Testis (tissue), 3 donors: ENCODE data around the gene PHLDA2. TPM values are rescaled to one million over a fixed set of nuclear protein-coding genes. Genes with fewer than 3 reads are reported as not detected.
A peak's percentile ranks its signal among the peaks of the same experiment; 100 is the strongest.

ENCODE experiments used
- DNase-seq: peaks from one replicate; pipeline ENCODE4 v3.0.0-alpha.2; 2019
- H3K27ac ChIP-seq, 2 donors: fragments of 200-600 bp; sonication (generic); one replicate each; pipeline ENCODE4 v1.5.1; 2019
- H3K27me3 ChIP-seq: fragments of 200-600 bp; sonication (generic); one replicate; pipeline ENCODE4 v1.5.1; 2019
- H3K36me3 ChIP-seq: fragments of 200-600 bp; sonication (generic); one replicate; pipeline ENCODE4 v1.5.1; 2017; ENCODE audit warnings: low read depth; ENCODE audit errors: missing control alignments
- H3K4me1 ChIP-seq: fragments of 200-600 bp; sonication (generic); one replicate; pipeline ENCODE4 v1.5.1; 2019
- H3K4me3 ChIP-seq, 2 donors: fragments of 200-600 bp; sonication (generic); one replicate each; pipeline ENCODE4 v1.5.1; 2017 to 2019
- H3K9me3 ChIP-seq: fragments of 200-600 bp; sonication (generic); one replicate; pipeline ENCODE4 v1.5.1; 2017
- POLR2A ChIP-seq: fragments of 450-650 bp; IDR thresholded peaks from one replicate; pipeline ENCODE4 v1.6.1; 2017; ENCODE audit warnings: antibody characterized with exemption, mild to moderate bottlenecking, moderate library complexity
- whole genome bisulfite sequencing, 2 donors: methylation state at CpG; one replicate each; pipeline ENCODE4 v1.1.5; 2018; 5-methylcytosine and 5-hydroxymethylcytosine counted together
- intact Hi-C: fragments of 100-400 bp; cut with DNase I; formaldehyde crosslinking; loops from one replicate; pipeline ENCODE4 v1.15.1; 2023; ENCODE audit warnings: low total_unique reads
- polyA plus RNA-seq: library from polyadenylated mRNA; stranded (reverse); fragments of 350-450 nt; fragmentation: Illumina TruSeq; extraction: RNeasy Lipid Tissue Mini Kit (QIAGEN cat#74804); gene quantifications from one replicate; pipeline ENCODE4 v1.2.3, GENCODE V29; 2014; ENCODE audit warnings: low read depth, low replicate concordance; ENCODE audit not compliant: insufficient read depth
- total RNA-seq, 2 donors: library from RNA; depleted of rRNA; stranded (reverse); fragments of >200 nt; gene quantifications; one replicate each; pipeline ENCODE4 v1.2.3, GENCODE V29; 2016
- TF ChIP-seq, protein P1 (sequence below), 3 experiments: fragments of 450-650 bp in 2 of 3; fragments of 200-600 bp in 1 of 3; sonication (generic) in 1 of 3; IDR thresholded peaks; one replicate each; pipeline ENCODE4 v1.5.1; 2016 to 2019; ENCODE audit warnings: antibody characterized with exemption in 3 of 3, mild to moderate bottlenecking in 2 of 3, moderate library complexity in 1 of 3

The PHLDA2 gene
- total and polyA plus RNA-seq, 3 donors from 2014 or later: 0.62 to 4.0 (median 2.2) TPM

DNA sequence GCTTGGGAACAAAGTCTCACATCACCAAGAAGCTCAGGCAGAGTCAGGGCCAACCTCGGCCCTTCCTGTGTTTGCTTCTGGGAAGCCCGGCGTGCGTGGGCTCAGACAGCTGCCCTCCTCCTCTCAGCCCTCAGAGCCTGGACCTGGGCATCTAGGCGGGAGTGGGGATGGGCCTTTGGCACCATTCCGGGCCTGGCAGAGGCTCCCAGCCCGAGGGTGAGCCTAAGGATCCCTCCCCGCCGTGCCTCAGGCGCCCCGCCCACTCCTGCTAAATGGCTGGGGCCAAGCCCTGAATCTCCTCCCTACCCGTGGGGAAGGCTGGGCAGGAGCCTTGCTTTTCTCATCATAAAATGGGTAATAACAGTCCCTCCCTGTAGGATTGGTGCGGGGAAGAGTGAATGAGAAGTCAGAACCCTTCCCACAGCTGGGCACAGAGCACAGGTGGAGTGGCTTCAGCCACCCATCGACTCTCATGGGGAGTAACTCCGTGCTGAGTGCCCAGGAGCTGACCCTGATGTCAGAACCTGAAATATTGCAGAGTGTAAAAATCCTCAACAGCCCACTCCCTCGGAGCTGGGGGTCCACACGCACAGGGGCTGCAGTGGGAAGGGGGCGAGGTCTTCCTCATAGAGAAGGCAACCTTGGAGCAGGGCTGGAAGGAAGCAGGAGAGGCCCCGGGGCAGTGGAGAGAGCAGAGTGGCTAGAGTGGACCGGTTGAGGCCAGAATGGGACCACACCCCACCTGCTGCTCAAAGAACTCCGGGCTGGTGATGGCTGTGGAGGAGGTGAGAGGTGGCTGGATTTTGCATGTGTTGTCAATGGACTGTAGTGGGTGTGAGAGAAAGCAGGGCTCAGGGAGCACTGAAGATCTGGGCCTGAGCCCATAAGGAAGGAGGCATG, 24.8 kb downstream of the PHLDA2 start:
- no peaks in the 10 kb centered on the region for H3K27me3 ChIP-seq
- H3K4me1 ChIP-seq: peaks cover 16% of the 10 kb centered on the region
- H3K4me3 ChIP-seq: no peak overlapping the region
- intact Hi-C loops: no loop called here
- 86 to 90% methylated on average over 9 to 21 of the region's 21 CpGs for WGBS, 2 donors
- H3K27ac ChIP-seq: no peak overlapping the region
- no peaks in the 10 kb centered on the region for H3K36me3 ChIP-seq
- TF ChIP-seq, protein P1, sequence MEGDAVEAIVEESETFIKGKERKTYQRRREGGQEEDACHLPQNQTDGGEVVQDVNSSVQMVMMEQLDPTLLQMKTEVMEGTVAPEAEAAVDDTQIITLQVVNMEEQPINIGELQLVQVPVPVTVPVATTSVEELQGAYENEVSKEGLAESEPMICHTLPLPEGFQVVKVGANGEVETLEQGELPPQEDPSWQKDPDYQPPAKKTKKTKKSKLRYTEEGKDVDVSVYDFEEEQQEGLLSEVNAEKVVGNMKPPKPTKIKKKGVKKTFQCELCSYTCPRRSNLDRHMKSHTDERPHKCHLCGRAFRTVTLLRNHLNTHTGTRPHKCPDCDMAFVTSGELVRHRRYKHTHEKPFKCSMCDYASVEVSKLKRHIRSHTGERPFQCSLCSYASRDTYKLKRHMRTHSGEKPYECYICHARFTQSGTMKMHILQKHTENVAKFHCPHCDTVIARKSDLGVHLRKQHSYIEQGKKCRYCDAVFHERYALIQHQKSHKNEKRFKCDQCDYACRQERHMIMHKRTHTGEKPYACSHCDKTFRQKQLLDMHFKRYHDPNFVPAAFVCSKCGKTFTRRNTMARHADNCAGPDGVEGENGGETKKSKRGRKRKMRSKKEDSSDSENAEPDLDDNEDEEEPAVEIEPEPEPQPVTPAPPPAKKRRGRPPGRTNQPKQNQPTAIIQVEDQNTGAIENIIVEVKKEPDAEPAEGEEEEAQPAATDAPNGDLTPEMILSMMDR (IDR thresholded peaks at IDR 0.05): no peak
- TF ChIP-seq POLR2A: no peak
- no peaks in the 10 kb centered on the region for H3K9me3 ChIP-seq
- DNase-seq: no peak

DNA sequence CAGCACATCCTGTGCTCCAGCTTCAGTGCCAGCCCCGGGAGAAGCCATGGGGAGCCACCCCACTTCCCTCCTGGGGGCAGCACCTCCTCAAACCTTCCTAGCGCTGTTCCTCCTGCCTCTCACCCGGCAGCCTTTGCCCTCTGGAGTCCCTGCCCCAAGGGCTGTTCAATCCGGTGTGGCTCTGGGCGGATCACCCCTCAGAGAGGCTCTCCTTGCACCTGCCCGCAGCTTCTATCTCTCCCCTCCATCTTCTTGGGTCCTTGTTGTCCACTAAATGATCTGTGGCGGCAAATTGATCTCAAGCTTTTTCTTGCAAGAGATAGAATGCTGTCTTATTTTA, 25.6 kb downstream of the PHLDA2 start:
- WGBS, 2 donors: 79 to 92% methylated on average over 5 to 7 of the region's 7 CpGs
- Histone ChIP-seq H3K4me3 (no peak overlapping the region), H3K9me3 (no peaks in the 10 kb centered on the region), H3K27ac (no peak overlapping the region), H3K27me3 (no peaks in the 10 kb centered on the region), H3K4me1 (peaks cover 16% of the 10 kb centered on the region), H3K36me3 (no peaks in the 10 kb centered on the region)
- no peak for TF ChIP-seq POLR2A
- TF ChIP-seq, protein P1 (IDR thresholded peaks at IDR 0.05): no peak
- intact Hi-C loops: no loop called here
- no peak for DNase-seq

DNA sequence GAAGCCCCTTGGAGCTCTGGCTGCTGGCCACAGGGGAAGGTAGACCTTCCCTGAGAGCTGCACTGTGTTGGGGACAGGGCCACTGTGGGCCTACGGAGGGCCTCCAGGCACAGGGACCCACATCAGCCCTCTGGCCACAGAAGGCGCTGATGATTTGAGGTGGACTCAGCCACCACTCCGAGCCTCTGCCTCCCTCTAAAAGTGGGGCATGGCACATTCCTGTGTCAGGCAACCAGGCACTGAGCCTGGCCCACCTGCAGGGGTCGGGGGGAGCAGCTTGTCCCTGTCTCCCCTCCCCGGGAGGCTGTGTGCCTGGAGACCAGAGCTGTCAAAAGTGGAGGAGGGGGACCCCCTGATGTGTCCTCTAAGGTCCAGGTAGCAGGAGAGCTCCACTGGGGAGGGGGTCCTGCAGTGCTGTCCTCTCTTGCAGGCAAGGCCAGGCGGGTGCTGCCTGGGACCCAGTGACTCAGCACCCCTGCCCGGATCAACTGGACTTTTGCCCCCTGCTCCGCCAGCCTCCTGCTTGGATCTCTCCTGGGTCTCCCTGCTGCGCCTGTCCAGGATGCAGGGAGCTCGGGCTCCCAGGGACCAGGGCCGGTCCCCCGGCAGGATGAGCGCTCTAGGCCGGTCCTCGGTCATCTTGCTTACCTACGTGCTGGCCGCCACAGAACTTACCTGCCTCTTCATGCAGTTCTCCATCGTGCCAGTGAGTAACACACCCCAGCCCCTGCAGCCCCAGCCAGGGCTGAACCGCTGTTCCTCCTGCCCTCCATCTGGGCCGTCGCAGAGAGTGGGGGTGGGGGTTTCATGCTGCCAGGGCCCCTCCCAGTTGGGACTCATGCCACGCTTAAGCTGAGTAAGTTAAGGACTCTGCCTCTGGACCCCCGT, 26.2 kb downstream of the PHLDA2 start:
- Histone ChIP-seq H3K36me3 (no peaks in the 10 kb centered on the region), H3K9me3 (no peaks in the 10 kb centered on the region), H3K27me3 (no peaks in the 10 kb centered on the region), H3K4me3 (peak overlapping the region in 1 of 2 donors; percentile 77), H3K4me1 (peaks cover 16% of the 10 kb centered on the region), H3K27ac (peak overlapping the region in 1 of 2 donors; percentile 38)
- 83 to 96% methylated on average over 10 to 23 of the region's 23 CpGs for WGBS, 2 donors
- no peak for DNase-seq
- TF ChIP-seq, protein P1 (IDR thresholded peaks at IDR 0.05): no peak
- TF ChIP-seq POLR2A: no peak
- intact Hi-C loops: no loop called here

- DNase-seq: peak; percentile 97
Observed at GRCh38 chr11:2901854-2902783, 27.1 kb downstream of the PHLDA2 start.

More at GRCh38 chr11:2901854-2902783, 27.1 kb downstream of the PHLDA2 start:
- no peak for TF ChIP-seq POLR2A
- TF ChIP-seq, protein P1 (IDR thresholded peaks at IDR 0.05): no peak
- Histone ChIP-seq H3K4me3 (peak overlapping the region; percentile 49 to 77), H3K27me3 (no peaks in the 10 kb centered on the region), H3K36me3 (no peaks in the 10 kb centered on the region), H3K9me3 (no peaks in the 10 kb centered on the region), H3K4me1 (peaks cover 16% of the 10 kb centered on the region), H3K27ac (peak overlapping the region; percentile 42 to 68)
- WGBS, 2 donors: 5 to 26% methylated on average over 8 to 55 of the region's 58 CpGs
- intact Hi-C loops: no loop called here
